ENCODE measurements around the gene SEMA6B. TPM values are rescaled to one million over a fixed set of nuclear protein-coding genes. Genes with fewer than 3 reads are reported as not detected.

SEMA6B gene
- total and polyA plus RNA-seq, 2 donors (not counting 3 experiments of a cell fraction or from before 2014, with no cell fraction given): 97.8 to 176 TPM

GRCh38 chr19:4504891-4505569, 54.5 kb downstream of the SEMA6B start:
- Histone ChIP-seq H3K9ac (replicated peaks; ENCODE audit: extremely low read depth, insufficient read depth, low read length) (no peak overlapping the region), H3K4me2 (ENCODE audit: insufficient read depth, low read length) (no peak overlapping the region), H3K36me3 (ENCODE audit: control insufficient read depth in 2 of 2, extremely low read depth in 1 of 2, insufficient read depth in 2 of 2, low read length in 2 of 2) (peaks cover 3 to 23% of the 10 kb centered on the region in 2 experiments), H3K4me3 (replicated peaks in 1 of 3; ENCODE audit: insufficient read depth in 1 of 3, low read depth in 1 of 3, low read length in 3 of 3) (no peak overlapping the region), H3K27ac (ENCODE audit: insufficient read depth, low read depth, low read length) (no peak overlapping the region), H3K9me1 (replicated peaks; ENCODE audit: control insufficient read depth, extremely low read depth, insufficient read depth, low read length) (no peaks in the 10 kb centered on the region), H4K20me1 (replicated peaks; ENCODE audit: control insufficient read depth, extremely low read depth, insufficient read depth, low read length) (no peaks in the 10 kb centered on the region), H3K79me2 (ENCODE audit: control insufficient read depth, insufficient read depth, low read length) (no peaks in the 10 kb centered on the region), H3K27me3 (ENCODE audit: control insufficient read depth in 2 of 2, insufficient read depth in 2 of 2, low read length in 2 of 2) (no peaks in the 10 kb centered on the region), H3K9me3 (replicated peaks; ENCODE audit: control insufficient read depth, insufficient read depth, low read length) (no peaks in the 10 kb centered on the region), H2AFZ (ENCODE audit: low read depth, low read length) (no peak overlapping the region), H3K4me1 (ENCODE audit: control insufficient read depth, extremely low read depth, insufficient read depth, low read length) (peaks cover 10% of the 10 kb centered on the region)
- ChIA-PET POLR2A (no interaction called here), CTCF (interaction anchor here (1.9 kb wide), 1 partner anchor 18 kb away, joined by 11 read pairs; no protein-coding TSS in a partner anchor)
- intact Hi-C loops (cut with micrococcal nuclease): no loop called here
- dilution Hi-C loops (cut with MboI; ENCODE audit: extremely low pct_ligation_motif_present, low sequenced_read_pairs): no loop called here
- no TSS peak for BruUV-seq (replicated peaks)
- no peak for FAIRE-seq
- TF ChIP-seq FOS (IDR thresholded peaks at IDR 0.05; ENCODE audit: borderline replicate concordance, insufficient read depth, low read length) (no peak), POLR2AphosphoS5 (IDR thresholded peaks at IDR 0.05; ENCODE audit: insufficient read depth, low read depth, low read length) (no peak), POLR2A (IDR thresholded peaks at IDR 0.05; ENCODE audit: low read depth, low read length) (no peak), GATA2 (IDR thresholded peaks at IDR 0.05; ENCODE audit: insufficient read depth, insufficient read length, low read depth, low read length) (no peak), MYC (IDR thresholded peaks at IDR 0.05; ENCODE audit: low read depth, low read length) (no peak), EZH2 (IDR thresholded peaks at IDR 0.05; ENCODE audit: borderline replicate concordance, low read depth, low read length, severe bottlenecking) (no peak), CTCF (IDR thresholded peaks at IDR 0.05; ENCODE audit: extremely low read depth in 1 of 2, insufficient read depth in 1 of 2, low read depth in 1 of 2, low read length in 2 of 2) (no peak), JUN (IDR thresholded peaks at IDR 0.05; ENCODE audit: borderline replicate concordance, insufficient read depth, insufficient read length, low read depth) (no peak), MAX (IDR thresholded peaks at IDR 0.05; ENCODE audit: insufficient read depth, insufficient read length) (no peak)
- DNase-seq (ENCODE audit: low read depth, low spot score): no peak

Data from endothelial cell of umbilical vein (primary cell).